Activated CD4-positive, alpha-beta memory T cell treated with anti-CD3 and anti-CD28 coated beads for 36 hours (primary cell): ENCODE data around the gene SUMO3. TPM values are rescaled to one million over a fixed set of nuclear protein-coding genes. Genes with fewer than 3 reads are reported as not detected.
A peak's percentile ranks its signal among the peaks of the same experiment; 100 is the strongest.

Experiments used
- CTCF ChIA-PET: fragments of 350-600 bp; sonication (Branson Sonifier 250); formaldehyde crosslinking; loops from one replicate; lab custom pipeline; 2021; ENCODE audit warnings: antibody characterized with exemption, inconsistent platforms; lab: Charles Lee
- POLR2A ChIA-PET: fragments of 350-600 bp; sonication (Branson Sonifier 250); formaldehyde crosslinking; loops from one replicate; lab custom pipeline; 2021; ENCODE audit warnings: antibody characterized with exemption; lab: Charles Lee
- DNase-seq: peaks from one replicate; pipeline ENCODE4 v3.0.0-alpha.2; 2020
- H3K27ac Mint-ChIP-seq: one replicate; pipeline ENCODE4 v1.8.0; 2021; ENCODE audit warnings: mixed read lengths
- H3K27me3 Mint-ChIP-seq: one replicate; pipeline ENCODE4 v1.8.0; 2021; ENCODE audit warnings: mixed read lengths
- H3K36me3 Mint-ChIP-seq: one replicate; pipeline ENCODE4 v1.8.0; 2021; ENCODE audit warnings: mixed read lengths
- H3K4me1 Mint-ChIP-seq: one replicate; pipeline ENCODE4 v1.8.0; 2021; ENCODE audit warnings: low read depth, mixed read lengths
- H3K4me3 Mint-ChIP-seq: one replicate; pipeline ENCODE4 v1.8.0; 2021; ENCODE audit warnings: mild to moderate bottlenecking, mixed read lengths
- H3K9me3 Mint-ChIP-seq: one replicate; pipeline ENCODE4 v1.8.0; 2021; ENCODE audit warnings: mixed read lengths
- intact Hi-C: fragments of 100-400 bp; cut with micrococcal nuclease; formaldehyde crosslinking; loops from one replicate; pipeline ENCODE4 v1.15.1; 2023
- total RNA-seq, 2 experiments: library from RNA; stranded (reverse); gene quantifications; one replicate each; pipeline ENCODE4 v1.2.3, GENCODE V29; 2021

SUMO3 gene
- total RNA-seq, 2 experiments from 2014 or later: 77.2 to 77.6 TPM

- Mint-ChIP-seq H3K4me1 (peaks cover 13% of the 10 kb centered on the region), H3K4me3 (no peak overlapping the region), H3K9me3 (no peaks in the 10 kb centered on the region), H3K27me3 (no peaks in the 10 kb centered on the region), H3K36me3 (no peaks in the 10 kb centered on the region), H3K27ac (no peak overlapping the region)
- POLR2A ChIA-PET: interaction anchor here (0.6 kb wide), 1 partner anchor 18 kb away, joined by 5 read pairs; no protein-coding TSS in a partner anchor
- DNase-seq: peak; percentile 28
- CTCF ChIA-PET: interaction anchor here (0.8 kb wide), 1 partner anchor 9 kb away, joined by 3 read pairs; no protein-coding TSS in a partner anchor
- intact Hi-C loops: no loop called here
Observed at GRCh38 chr21:44761011-44761729, 56.7 kb downstream of the SUMO3 start.

- intact Hi-C loops: no loop called here
- no peak overlapping the region for H3K4me3 Mint-ChIP-seq
- no peaks in the 10 kb centered on the region for H3K36me3 Mint-ChIP-seq
- CTCF ChIA-PET: no interaction called here
- peaks cover 5% of the 10 kb centered on the region for H3K4me1 Mint-ChIP-seq
- no peak overlapping the region for H3K27ac Mint-ChIP-seq
- no peaks in the 10 kb centered on the region for H3K9me3 Mint-ChIP-seq
- POLR2A ChIA-PET: interaction anchor here (0.6 kb wide), 1 partner anchor 19 kb away, joined by 5 read pairs; no protein-coding TSS in a partner anchor
- no peaks in the 10 kb centered on the region for H3K27me3 Mint-ChIP-seq
- DNase-seq: no peak
Observed at GRCh38 chr21:44760376-44760775, 57.5 kb downstream of the SUMO3 start.

GRCh38 chr21:44759628-44760285 lies 58.1 kb downstream of the SUMO3 start:
- Mint-ChIP-seq H3K27ac (no peak overlapping the region), H3K27me3 (no peaks in the 10 kb centered on the region), H3K9me3 (no peaks in the 10 kb centered on the region), H3K4me3 (no peak overlapping the region), H3K4me1 (no peaks in the 10 kb centered on the region), H3K36me3 (no peaks in the 10 kb centered on the region)
- DNase-seq: no peak
- ChIA-PET POLR2A (no interaction called here), CTCF (no interaction called here)
- intact Hi-C loops: no loop called here

GRCh38 chr21:44758781-44759627 lies 58.9 kb downstream of the SUMO3 start:
- intact Hi-C loops: no loop called here
- no peaks in the 10 kb centered on the region for H3K4me1 Mint-ChIP-seq
- no peak overlapping the region for H3K27ac Mint-ChIP-seq
- no peaks in the 10 kb centered on the region for H3K36me3 Mint-ChIP-seq
- POLR2A ChIA-PET: no interaction called here
- no peaks in the 10 kb centered on the region for H3K27me3 Mint-ChIP-seq
- H3K4me3 Mint-ChIP-seq: no peak overlapping the region
- no peak for DNase-seq
- H3K9me3 Mint-ChIP-seq: no peaks in the 10 kb centered on the region
- CTCF ChIA-PET: interaction anchor here (2.2 kb wide), 1 partner anchor 34 kb away, joined by 5 read pairs; no protein-coding TSS in a partner anchor

- Mint-ChIP-seq H3K36me3 (no peaks in the 10 kb centered on the region), H3K9me3 (no peaks in the 10 kb centered on the region), H3K27ac (no peak overlapping the region), H3K4me3 (no peak overlapping the region), H3K4me1 (no peaks in the 10 kb centered on the region), H3K27me3 (no peaks in the 10 kb centered on the region)
- ChIA-PET POLR2A (no interaction called here), CTCF (interaction anchor here (2.2 kb wide), 1 partner anchor 35 kb away, joined by 5 read pairs; no protein-coding TSS in a partner anchor)
- no peak for DNase-seq
- intact Hi-C loops: no loop called here
Observed at GRCh38 chr21:44758141-44758561, 59.7 kb downstream of the SUMO3 start.

GRCh38 chr21:44757731-44758130 lies 60.1 kb downstream of the SUMO3 start:
- ChIA-PET POLR2A (no interaction called here), CTCF (interaction anchor here (2.2 kb wide), 1 partner anchor 36 kb away, joined by 5 read pairs; no protein-coding TSS in a partner anchor)
- H3K9me3 Mint-ChIP-seq: no peaks in the 10 kb centered on the region
- no peaks in the 10 kb centered on the region for H3K27me3 Mint-ChIP-seq
- H3K27ac Mint-ChIP-seq: no peak overlapping the region
- no peak for DNase-seq
- H3K4me3 Mint-ChIP-seq: no peak overlapping the region
- H3K4me1 Mint-ChIP-seq: no peaks in the 10 kb centered on the region
- intact Hi-C loops: no loop called here
- H3K36me3 Mint-ChIP-seq: no peaks in the 10 kb centered on the region

- Mint-ChIP-seq H3K27ac (no peak overlapping the region), H3K36me3 (no peaks in the 10 kb centered on the region), H3K9me3 (no peaks in the 10 kb centered on the region), H3K4me3 (no peak overlapping the region), H3K27me3 (peaks cover 2% of the 10 kb centered on the region), H3K4me1 (no peaks in the 10 kb centered on the region)
- DNase-seq: no peak
- CTCF ChIA-PET: interaction anchor here (2.2 kb wide), 1 partner anchor 37 kb away, joined by 5 read pairs; no protein-coding TSS in a partner anchor
- POLR2A ChIA-PET: no interaction called here
- intact Hi-C loops: no loop called here
Observed at GRCh38 chr21:44756423-44757185, 61.3 kb downstream of the SUMO3 start.

Other genes starting within 250 kb of the SUMO3 start
- gene KRTAP10-4, start 244.3 kb downstream of the SUMO3 start, total RNA-seq: not detected
- gene KRTAP10-5, start 237.5 kb downstream of the SUMO3 start, total RNA-seq: not detected
- not detected for gene KRTAP10-6, start 225.6 kb downstream of the SUMO3 start, total RNA-seq
- not detected for gene KRTAP10-7, start 217.5 kb downstream of the SUMO3 start, total RNA-seq
- gene KRTAP10-8, start 206.0 kb downstream of the SUMO3 start, total RNA-seq: not detected
- not detected for gene KRTAP10-9, start 191.0 kb downstream of the SUMO3 start, total RNA-seq
- gene KRTAP10-10, start 180.7 kb downstream of the SUMO3 start, total RNA-seq: not detected
- not detected for gene KRTAP10-11, start 171.6 kb downstream of the SUMO3 start, total RNA-seq
- not detected for gene KRTAP12-4, start 163.4 kb downstream of the SUMO3 start, total RNA-seq
- gene KRTAP12-3, start 160.1 kb downstream of the SUMO3 start, total RNA-seq: not detected
- gene KRTAP12-2, start 151.1 kb downstream of the SUMO3 start, total RNA-seq: not detected
- not detected for gene KRTAP12-1, start 135.9 kb downstream of the SUMO3 start, total RNA-seq
- gene KRTAP10-12, start 120.9 kb downstream of the SUMO3 start, total RNA-seq: not detected
- gene TSPEAR, start 106.5 kb downstream of the SUMO3 start, total RNA-seq: not detected
- gene UBE2G2, start 16.2 kb downstream of the SUMO3 start, total RNA-seq: 10 to 100 TPM; 87.6 to 96.0 TPM
- 10 to 100 TPM; 43.0 to 44.4 TPM for gene PTTG1IP, start 55.6 kb upstream of the SUMO3 start, total RNA-seq
- gene ITGB2, start 102.8 kb upstream of the SUMO3 start, total RNA-seq: 100 to 1,000 TPM; 242 to 247 TPM
- 10 to 100 TPM; 60.7 to 64.6 TPM for gene SLX9, start 122.0 kb upstream of the SUMO3 start, total RNA-seq